K562 (cell line): Measurements from ENCODE around the gene VAMP4. TPM values are rescaled to one million over a fixed set of nuclear protein-coding genes. Genes with fewer than 3 reads are reported as not detected.

ENCODE experiments used
- ATAC-seq: fragments of 200-7000 bp; cut with Tn5 transposase; 3 replicates; pipeline ENCODE4 v1.9.1; 2020; ENCODE audit warnings: moderate library complexity
- BruUV-seq: library from RNA; stranded (reverse); fragments of 400-500 nt; replicated peaks from 2 replicates; lab custom pipeline; 2021; lab: Mats Ljungman, UMichigan
- CTCF ChIA-PET: fragments of 300-600 bp; formaldehyde crosslinking; extraction: SDS; loops from one replicate; lab custom pipeline; 2021; ENCODE audit warnings: low intra/inter-chr PET ratio; lab: Yijun Ruan, JAX
- POLR2A ChIA-PET: fragments of 300-600, 350-650 bp; sonication (Branson Sonifier 250); formaldehyde crosslinking; extraction: SDS; loops from one replicate; lab custom pipeline; 2021; ENCODE audit warnings: antibody characterized with exemption, inconsistent platforms; lab: Yijun Ruan, JAX
- DNase-seq, 4 experiments: peaks; one replicate each; pipeline versions ENCODE4 v3.0.0 to v3.0.0-alpha.2; 2011 to 2018; ENCODE audit warnings: low spot score in 3 of 4, mixed read lengths in 3 of 4; ENCODE audit errors: extremely low read depth in 1 of 4
- FAIRE-seq: peaks from 2 replicates; lab custom pipeline; 2011; peaks lifted over from hg19 to GRCh38; lab: Jason Lieb, UNC
- H2AFZ ChIP-seq: 2 replicates; pipeline ENCODE4 v1.6.0; 2011; ENCODE audit warnings: low read depth, low read length, control low read depth, inconsistent platforms
- H3K27ac ChIP-seq: fragments of 200-600 bp; 3 replicates; pipeline ENCODE4 v1.8.0; 2011; ENCODE audit warnings: low read depth, mild to moderate bottlenecking, control low read depth, inconsistent platforms, low read length, moderate library complexity, mixed read lengths; ENCODE audit errors: extremely low read depth
- H3K27me3 ChIP-seq, 2 experiments: fragments of 300-600 bp in 1 of 2; 2 replicates in 1 of 2; 3 replicates in 1 of 2; pipeline versions ENCODE4 v1.6.0 to v1.8.0; 2011; ENCODE audit warnings: inconsistent platforms in 2 of 2, low read length in 2 of 2, mild to moderate bottlenecking in 1 of 2, mixed read lengths in 1 of 2, moderate library complexity in 1 of 2; ENCODE audit not compliant: control insufficient read depth in 2 of 2, insufficient read depth in 2 of 2
- H3K36me3 ChIP-seq: fragments of 300-600 bp; 3 replicates; pipeline ENCODE4 v1.8.0; 2011; ENCODE audit warnings: mild to moderate bottlenecking, low read length, inconsistent platforms; ENCODE audit not compliant: control insufficient read depth, insufficient read depth
- H3K4me1 ChIP-seq, 2 experiments: fragments of 200-600 bp in 1 of 2; replicated peaks in 1 of 2; 2 replicates in 1 of 2; 3 replicates in 1 of 2; pipeline versions ENCODE4 v1.5.1 to v1.8.0; 2011; ENCODE audit warnings: inconsistent platforms in 2 of 2, low read length in 2 of 2, mild to moderate bottlenecking in 1 of 2, mixed read lengths in 1 of 2, moderate library complexity in 1 of 2; ENCODE audit not compliant: control insufficient read depth in 2 of 2, insufficient read depth in 2 of 2
- H3K4me2 ChIP-seq: 2 replicates; pipeline ENCODE4 v1.6.1; 2011; ENCODE audit warnings: low read length, control low read depth, inconsistent platforms, mixed read lengths; ENCODE audit not compliant: insufficient read depth
- H3K4me3 ChIP-seq: fragments of 200-600 bp; sonication (generic), shearing (Covaris generic); 2 replicates; pipeline ENCODE4 v1.5.1; 2016; ENCODE audit warnings: control low read depth, inconsistent platforms
- H3K79me2 ChIP-seq: fragments of 200-600 bp; 3 replicates; pipeline ENCODE4 v1.8.0; 2011; ENCODE audit warnings: low read length, inconsistent platforms; ENCODE audit not compliant: control insufficient read depth, insufficient read depth
- H3K9ac ChIP-seq, 2 experiments: 2 replicates each; pipeline versions ENCODE4 v1.6.0 to v1.6.1; 2011; ENCODE audit warnings: low read depth in 2 of 2, low read length in 2 of 2, control low read depth in 1 of 2, inconsistent platforms in 1 of 2, mild to moderate bottlenecking in 1 of 2, mixed read lengths in 1 of 2; ENCODE audit not compliant: insufficient read depth in 1 of 2
- H3K9me1 ChIP-seq: one replicate; pipeline ENCODE4 v1.6.0; 2011; ENCODE audit warnings: inconsistent platforms, mild to moderate bottlenecking, low read length, moderate library complexity; ENCODE audit not compliant: control insufficient read depth, insufficient read depth
- H3K9me3 ChIP-seq: replicated peaks from 2 replicates; pipeline ENCODE4 v1.5.1; 2011; ENCODE audit warnings: low read depth, low read length, inconsistent platforms; ENCODE audit not compliant: control insufficient read depth, insufficient read depth
- H4K20me1 ChIP-seq: replicated peaks from 2 replicates; pipeline ENCODE4 v1.6.1; 2011; ENCODE audit warnings: low read length, inconsistent platforms, mixed read lengths; ENCODE audit not compliant: control insufficient read depth, insufficient read depth
- DIDO1 ChIP-seq: fragments of 450-650 bp; IDR thresholded peaks from 2 replicates; pipeline ENCODE4 v1.6.1; 2016; ENCODE audit warnings: low read depth, missing biosample characterization, missing genetic modification characterization
- DNMT1 ChIP-seq: fragments of 450-650 bp; IDR thresholded peaks from 2 replicates; pipeline ENCODE4 v1.6.1; 2016; ENCODE audit warnings: antibody characterized with exemption, mild to moderate bottlenecking
- KDM4B ChIP-seq, 2 experiments: fragments of 450-650 bp in 1 of 2; sonication (generic) in 1 of 2; IDR thresholded peaks; 2 replicates each; pipeline ENCODE4 v1.6.1; 2016 to 2017; ENCODE audit warnings: borderline replicate concordance in 2 of 2, antibody characterized with exemption in 1 of 2, low read depth in 1 of 2, mild to moderate bottlenecking in 1 of 2
- NCOA1 ChIP-seq: fragments of 450-650 bp; IDR thresholded peaks from 2 replicates; pipeline ENCODE4 v1.6.1; 2016; ENCODE audit warnings: low read depth
- NR2C1 ChIP-seq, 2 experiments: fragments of 450-650 bp; IDR thresholded peaks; 2 replicates each; pipeline ENCODE4 v1.6.1; 2017; ENCODE audit warnings: mild to moderate bottlenecking in 2 of 2, antibody characterized with exemption in 1 of 2, inconsistent platforms in 1 of 2, missing compliant biosample characterization in 1 of 2, missing genetic modification characterization in 1 of 2
- PPARD ChIP-seq: fragments of 250-450 bp; sonication (Bioruptor Pico); IDR thresholded peaks from 2 replicates; pipeline ENCODE4 v1.8.0; 2022; ENCODE audit warnings: inconsistent platforms, mild to moderate bottlenecking, moderate library complexity
- TARDBP ChIP-seq: fragments of 450-650 bp; IDR thresholded peaks from 2 replicates; pipeline ENCODE4 v1.6.1; 2016
- WGBS: fragments of 100-300 bp; shearing (Covaris generic); methylation state at CpG from one replicate; pipeline ENCODE4 v1.1.6; 2016; ENCODE audit warnings: low coverage, mixed read lengths; ENCODE audit not compliant: insufficient coverage; ENCODE audit errors: missing lambda C conversion rate; 5-methylcytosine and 5-hydroxymethylcytosine counted together
- in situ Hi-C: fragments of 300-500 bp; cut with MboI; formaldehyde crosslinking; loops from 4 replicates; pipeline ENCODE4 v1.15.0; 2018; ENCODE audit warnings: inconsistent platforms, mixed read lengths
- intact Hi-C: fragments of 100-400 bp; cut with micrococcal nuclease; formaldehyde crosslinking; loops from 2 replicates; pipeline ENCODE4 v1.14.2; 2022
- polyA plus RNA-seq, 8 experiments: library from polyadenylated mRNA; depleted of rRNA in 4 of 8; stranded (reverse) in 5 of 8; unstranded in 3 of 8; fragments of >200 nt; fragmentation: Nextera tagmentation in 2 of 8; fragmentation: Illumina TruSeq in 1 of 8; extraction: Ambion mirVana in 2 of 8; extraction: Trizol in 1 of 8; gene quantifications; 2 replicates each; pipeline versions ENCODE4 v1.2.1 to v1.2.3, GENCODE V29; 2011 to 2014; ENCODE audit warnings: inconsistent platforms in 1 of 8, missing spikeins in 1 of 8
- total RNA-seq, 7 experiments: library from RNA; depleted of rRNA in 6 of 7; stranded (reverse); fragments of >200 nt in 6 of 7; fragmentation: Illumina TruSeq in 2 of 7; extraction: Trizol in 2 of 7; gene quantifications; 2 replicates each; pipeline versions ENCODE4 v1.2.1 to v1.2.3, GENCODE V29; 2011 to 2021; ENCODE audit warnings: low replicate concordance in 1 of 7

VAMP4 gene
- total and polyA plus RNA-seq, 9 of the 15 experiments (the other 6 are each of a cell fraction or from before 2014, with no cell fraction given): 3.3 to 21.4 (median 11.9) TPM

DNA sequence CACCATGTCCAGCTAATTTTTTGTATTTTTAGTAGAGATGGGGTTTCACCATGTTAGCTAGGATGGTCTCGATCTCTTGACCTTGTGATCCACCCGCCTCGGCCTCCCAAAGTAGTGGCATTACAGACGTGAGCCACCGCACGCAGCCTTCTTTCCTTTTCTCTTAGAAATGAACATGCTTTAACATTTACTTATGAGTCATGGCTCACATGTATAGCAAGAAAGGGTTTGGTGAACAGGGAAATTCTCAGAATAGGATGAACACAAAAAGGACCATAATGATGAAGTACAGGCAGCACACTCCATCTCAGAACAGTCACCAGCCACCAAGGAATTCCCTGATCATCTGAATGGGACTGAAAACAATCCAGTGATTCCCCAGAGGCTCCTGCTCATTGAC is 9.4 kb upstream of the VAMP4 start:
- POLR2A ChIA-PET: no interaction called here
- H2AFZ ChIP-seq: peak overlapping the region; percentile 47
- intact Hi-C loops (no loop called here), in situ Hi-C loops (no loop called here)
- no peak overlapping the region for H3K9ac ChIP-seq
- no peaks in the 10 kb centered on the region for H3K27me3 ChIP-seq
- H3K9me3 ChIP-seq: no peaks in the 10 kb centered on the region
- no peaks in the 10 kb centered on the region for H3K79me2 ChIP-seq
- no peak overlapping the region for H3K4me2 ChIP-seq
- FAIRE-seq (no peak), ATAC-seq (no peak)
- no peaks in the 10 kb centered on the region for H3K9me1 ChIP-seq
- H3K36me3 ChIP-seq: no peaks in the 10 kb centered on the region
- TF ChIP-seq KDM4B (IDR thresholded peaks at IDR 0.05; ENCODE audit: borderline replicate concordance in 2 of 2, low read depth in 1 of 2) (no peak), NCOA1 (no peak)
- TF ChIP-seq, all 486 proteins: peak for 0
- CTCF ChIA-PET: no interaction called here
- Histone ChIP-seq H3K27ac (no peak overlapping the region), H3K4me3 (no peak overlapping the region), H3K4me1 (peaks cover 16 to 22% of the 10 kb centered on the region in 2 experiments), H4K20me1 (no peaks in the 10 kb centered on the region)
- no TSS peak for BruUV-seq
- 88% methylated on average over 6 of the region's 6 CpGs for WGBS
- DNase-seq: no peak

DNA sequence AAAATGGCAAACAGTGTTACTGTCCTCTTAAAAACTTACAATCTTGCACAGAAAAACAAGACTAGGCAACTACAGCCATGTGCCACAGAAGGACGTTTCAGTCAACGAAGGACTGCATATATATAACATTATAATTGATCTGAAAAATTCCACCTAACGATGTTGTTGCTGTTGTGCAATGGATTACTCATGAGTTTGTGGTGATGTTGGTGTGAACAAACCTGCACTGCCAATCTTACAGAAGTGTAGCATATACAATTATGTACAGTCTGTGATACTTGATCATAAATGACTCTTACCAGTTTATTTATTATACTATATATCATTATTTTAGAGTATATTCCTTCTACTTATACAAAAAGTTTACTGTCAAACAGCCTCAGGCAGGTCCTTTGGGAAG is 6.8 kb upstream of the VAMP4 start:
- 40% methylated on average over 3 of the region's 3 CpGs for WGBS
- CTCF ChIA-PET: no interaction called here

More for the DNA sequence above, 6.8 kb upstream of the VAMP4 start:
- H3K9me1 ChIP-seq: no peaks in the 10 kb centered on the region
- no peak for DNase-seq
- FAIRE-seq: no peak
- peaks cover 4 to 9% of the 10 kb centered on the region in 2 experiments for H3K4me1 ChIP-seq
- POLR2A ChIA-PET: interaction anchor here (0.6 kb wide), 1 partner anchor 268 kb away, joined by 3 read pairs; no protein-coding TSS in a partner anchor
- H2AFZ ChIP-seq: no peak overlapping the region; the same call in 1 of the 2 replicates
- in situ Hi-C loops: no loop called here
- no TSS peak for BruUV-seq
- H3K9ac ChIP-seq: no peak overlapping the region
- H3K4me2 ChIP-seq: no peak overlapping the region
- TF ChIP-seq PPARD (no peak), DNMT1 (no peak), DIDO1 (tag) (no peak), TARDBP (no peak), NR2C1 (IDR thresholded peaks at IDR 0.05) (no peak), NR2C1 (tag; IDR thresholded peaks at IDR 0.05) (no peak)
- H3K27me3 ChIP-seq: no peaks in the 10 kb centered on the region
- no peaks in the 10 kb centered on the region for H4K20me1 ChIP-seq
- no peaks in the 10 kb centered on the region for H3K36me3 ChIP-seq
- no peak for ATAC-seq
- H3K27ac ChIP-seq: no peak overlapping the region
- intact Hi-C loops: loop anchor here (10.0 kb wide), 1 partner anchor 264 kb away; the partner anchor contains the start of gene PRRC2C
- no peaks in the 10 kb centered on the region for H3K79me2 ChIP-seq
- H3K4me3 ChIP-seq: no peak overlapping the region
- H3K9me3 ChIP-seq: no peaks in the 10 kb centered on the region
